Transverse colon (tissue), 4 donors: Measurements from ENCODE around the gene GMPPA. TPM values are rescaled to one million over a fixed set of nuclear protein-coding genes. Genes with fewer than 3 reads are reported as not detected.

Experiments
- DNase-seq: peaks from one replicate; pipeline ENCODE4 v3.0.0-alpha.2; 2019
- H3K27ac ChIP-seq, 4 donors: fragments of 200-600 bp; sonication (generic); 2 replicates each; pipeline ENCODE4 v1.5.1; 2016 to 2018; ENCODE audit warnings: inconsistent platforms in 4 of 4
- H3K27me3 ChIP-seq: fragments of 200-600 bp; sonication (generic); 2 replicates; pipeline ENCODE4 v1.5.1; 2017; ENCODE audit warnings: inconsistent platforms
- H3K36me3 ChIP-seq, 4 donors: fragments of 200-600 bp; sonication (generic); 2 replicates each; pipeline ENCODE4 v1.5.1; 2017 to 2019; ENCODE audit warnings: inconsistent platforms in 4 of 4
- H3K4me1 ChIP-seq, 4 donors: fragments of 200-600 bp; sonication (generic); 2 replicates each; pipeline ENCODE4 v1.5.1; 2017 to 2020; ENCODE audit warnings: inconsistent platforms in 4 of 4
- H3K4me3 ChIP-seq, 4 donors: fragments of 200-600 bp; sonication (generic); 1 replicate in 1 of 4; 2 replicates in 3 of 4; pipeline versions ENCODE4 v1.5.1 to v1.6.1; 2017 to 2019; ENCODE audit warnings: inconsistent platforms in 4 of 4
- H3K9me3 ChIP-seq, 2 donors: fragments of 200-600 bp; sonication (generic); 2 replicates each; pipeline ENCODE4 v1.5.1; 2017 to 2019; ENCODE audit warnings: inconsistent platforms in 2 of 2
- EP300 ChIP-seq: sonication (generic); formaldehyde crosslinking; IDR thresholded peaks from one replicate; pipeline ENCODE4 v1.6.1; 2017; ENCODE audit warnings: antibody characterized with exemption, low read depth
- POLR2A ChIP-seq: fragments of 450-650 bp; IDR thresholded peaks from one replicate; pipeline ENCODE4 v1.6.1; 2016; ENCODE audit warnings: antibody characterized with exemption, mild to moderate bottlenecking, moderate library complexity
- POLR2AphosphoS5 ChIP-seq, 3 donors: sonication (generic); formaldehyde crosslinking; IDR thresholded peaks; one replicate each; pipeline ENCODE4 v1.6.1; 2016; ENCODE audit warnings: antibody characterized with exemption in 3 of 3
- WGBS, 2 donors: methylation state at CpG; one replicate each; pipeline ENCODE4 v1.1.5; 2018; ENCODE audit warnings: low coverage in 1 of 2; 5-methylcytosine and 5-hydroxymethylcytosine counted together
- in situ Hi-C, 4 donors: fragments of 200-750 bp; cut with MboI; loops; one replicate each; pipeline versions ENCODE4 v1.15.0 to v1.15.1; 2017; ENCODE audit warnings: low sequenced_read_pairs in 3 of 4, low pct_ligation_motif_present in 1 of 4, low pct_unique_long_range_greater_than_20kb in 1 of 4
- intact Hi-C: fragments of 100-400 bp; cut with DNase I; formaldehyde crosslinking; loops from one replicate; pipeline ENCODE4 v1.15.1; 2023; ENCODE audit warnings: low total_unique reads
- total RNA-seq, 4 donors: library from RNA; depleted of rRNA; stranded (reverse); fragments of >200 nt; gene quantifications; one replicate each; pipeline ENCODE4 v1.1.0, GENCODE V29; 2016
- TF ChIP-seq, protein P1 (sequence below), 5 experiments: fragments of 200-600 bp in 3 of 5; fragments of 450-650 bp in 2 of 5; sonication (generic) in 3 of 5; IDR thresholded peaks; 1 replicate in 2 of 5; 2 replicates in 3 of 5; pipeline ENCODE4 v1.5.1; 2016 to 2017; ENCODE audit warnings: antibody characterized with exemption in 5 of 5, inconsistent platforms in 3 of 5, mild to moderate bottlenecking in 2 of 5, moderate library complexity in 1 of 5

The GMPPA gene
- total RNA-seq, 4 donors from 2014 or later = 25.1 to 41.1 (median 36.4) TPM

- H3K36me3 ChIP-seq = peaks cover 0 to 12% (median 3%) of the 10 kb centered on the region in 4 donors
- in situ Hi-C loops (no loop called here), intact Hi-C loops (no loop called here)
- H3K27ac ChIP-seq = no peak overlapping the region
- DNase-seq = no peak
- peaks cover 31% of the 10 kb centered on the region for H3K27me3 ChIP-seq
- no peaks in the 10 kb centered on the region for H3K9me3 ChIP-seq
- no peak for TF ChIP-seq EP300
- TF ChIP-seq POLR2A = no peak
- TF ChIP-seq, protein P1, sequence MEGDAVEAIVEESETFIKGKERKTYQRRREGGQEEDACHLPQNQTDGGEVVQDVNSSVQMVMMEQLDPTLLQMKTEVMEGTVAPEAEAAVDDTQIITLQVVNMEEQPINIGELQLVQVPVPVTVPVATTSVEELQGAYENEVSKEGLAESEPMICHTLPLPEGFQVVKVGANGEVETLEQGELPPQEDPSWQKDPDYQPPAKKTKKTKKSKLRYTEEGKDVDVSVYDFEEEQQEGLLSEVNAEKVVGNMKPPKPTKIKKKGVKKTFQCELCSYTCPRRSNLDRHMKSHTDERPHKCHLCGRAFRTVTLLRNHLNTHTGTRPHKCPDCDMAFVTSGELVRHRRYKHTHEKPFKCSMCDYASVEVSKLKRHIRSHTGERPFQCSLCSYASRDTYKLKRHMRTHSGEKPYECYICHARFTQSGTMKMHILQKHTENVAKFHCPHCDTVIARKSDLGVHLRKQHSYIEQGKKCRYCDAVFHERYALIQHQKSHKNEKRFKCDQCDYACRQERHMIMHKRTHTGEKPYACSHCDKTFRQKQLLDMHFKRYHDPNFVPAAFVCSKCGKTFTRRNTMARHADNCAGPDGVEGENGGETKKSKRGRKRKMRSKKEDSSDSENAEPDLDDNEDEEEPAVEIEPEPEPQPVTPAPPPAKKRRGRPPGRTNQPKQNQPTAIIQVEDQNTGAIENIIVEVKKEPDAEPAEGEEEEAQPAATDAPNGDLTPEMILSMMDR (IDR thresholded peaks at IDR 0.05) = no peak
- no peak for TF ChIP-seq POLR2AphosphoS5 (IDR thresholded peaks at IDR 0.05)
- H3K4me3 ChIP-seq = no peak overlapping the region
- peaks cover 6 to 18% (median 13%) of the 10 kb centered on the region in 4 donors for H3K4me1 ChIP-seq
- 61% methylated on average over 8 of the region's 8 CpGs; no CpG with 5 or more reads in 1 of the 2 donors for WGBS, 2 donors
These were observed 9.1 kb downstream of the GMPPA start for GRCh38 chr2:219507581-219508443.

- Histone ChIP-seq H3K9me3 (no peaks in the 10 kb centered on the region), H3K27ac (no peak overlapping the region), H3K4me1 (peaks cover 6 to 18% (median 13%) of the 10 kb centered on the region in 4 donors), H3K27me3 (peaks cover 37% of the 10 kb centered on the region), H3K4me3 (no peak overlapping the region), H3K36me3 (peaks cover 0 to 12% (median 3%) of the 10 kb centered on the region in 4 donors)
- in situ Hi-C loops (no loop called here), intact Hi-C loops (no loop called here)
- WGBS, 2 donors = 69% methylated on average over 4 of the region's 4 CpGs; no CpG with 5 or more reads in 1 of the 2 donors
- TF ChIP-seq, protein P1 (IDR thresholded peaks at IDR 0.05) = no peak
- TF ChIP-seq EP300 (no peak), POLR2AphosphoS5 (IDR thresholded peaks at IDR 0.05) (no peak), POLR2A (no peak)
- DNase-seq = no peak
These were observed 9.7 kb downstream of the GMPPA start for GRCh38 chr2:219508444-219508734.

- peaks cover 6 to 18% (median 13%) of the 10 kb centered on the region in 4 donors for H3K4me1 ChIP-seq
- peaks cover 0 to 7% (median 3%) of the 10 kb centered on the region in 4 donors for H3K36me3 ChIP-seq
- in situ Hi-C loops (no loop called here), intact Hi-C loops (no loop called here)
- H3K27ac ChIP-seq = no peak overlapping the region
- peaks cover 45% of the 10 kb centered on the region for H3K27me3 ChIP-seq
- no peak overlapping the region for H3K4me3 ChIP-seq
- WGBS, 2 donors = 22% methylated on average over 12 of the region's 14 CpGs; no CpG with 5 or more reads in 1 of the 2 donors
- H3K9me3 ChIP-seq = no peaks in the 10 kb centered on the region
- no peak for TF ChIP-seq POLR2A
- TF ChIP-seq, protein P1 (IDR thresholded peaks at IDR 0.05) = no peak
- no peak for TF ChIP-seq EP300
- no peak for TF ChIP-seq POLR2AphosphoS5 (IDR thresholded peaks at IDR 0.05)
- DNase-seq = no peak
These were observed 10.5 kb downstream of the GMPPA start for GRCh38 chr2:219508971-219509779.

GRCh38 chr2:219509780-219510511 is 11.3 kb downstream of the GMPPA start:
- WGBS, 2 donors = 3 to 4% methylated on average over 9 to 26 of the region's 26 CpGs
- in situ Hi-C loops = no loop called here
- no peaks in the 10 kb centered on the region for H3K9me3 ChIP-seq
- intact Hi-C loops = no loop called here
- no peak overlapping the region for H3K27ac ChIP-seq
- H3K27me3 ChIP-seq = peaks cover 52% of the 10 kb centered on the region
- peaks cover 6 to 18% (median 13%) of the 10 kb centered on the region in 4 donors for H3K4me1 ChIP-seq
- peak; percentile 57 for DNase-seq
- no peak for TF ChIP-seq EP300
- TF ChIP-seq, protein P1 (IDR thresholded peaks at IDR 0.05) = peak; percentile 39 to 71 (median 62)
- TF ChIP-seq POLR2AphosphoS5 (IDR thresholded peaks at IDR 0.05) = no peak
- TF ChIP-seq POLR2A = no peak
- H3K36me3 ChIP-seq = peaks cover 0 to 4% (median 0%) of the 10 kb centered on the region in 4 donors
- peak overlapping the region in 3 of 4 donors; percentile 19 to 32 (median 22) for H3K4me3 ChIP-seq
